K562 (cell line): ENCODE results near the gene DDX50. TPM values are rescaled to one million over a fixed set of nuclear protein-coding genes. Genes with fewer than 3 reads are reported as not detected.
A peak's percentile ranks its signal among the peaks of the same experiment; 100 is the strongest.

Experiments used
- ATAC-seq: fragments of 200-7000 bp; cut with Tn5 transposase; 3 replicates; pipeline ENCODE4 v1.9.1; 2020; ENCODE audit warnings: moderate library complexity
- BruUV-seq: library from RNA; stranded (reverse); fragments of 400-500 nt; replicated peaks from 2 replicates; lab custom pipeline; 2021; lab: Mats Ljungman, UMichigan
- CTCF ChIA-PET: fragments of 300-600 bp; formaldehyde crosslinking; extraction: SDS; loops from one replicate; lab custom pipeline; 2021; ENCODE audit warnings: low intra/inter-chr PET ratio; lab: Yijun Ruan, JAX
- POLR2A ChIA-PET: fragments of 300-600, 350-650 bp; sonication (Branson Sonifier 250); formaldehyde crosslinking; extraction: SDS; loops from one replicate; lab custom pipeline; 2021; ENCODE audit warnings: antibody characterized with exemption, inconsistent platforms; lab: Yijun Ruan, JAX
- DNase-seq, 4 experiments: peaks; one replicate each; pipeline versions ENCODE4 v3.0.0 to v3.0.0-alpha.2; 2011 to 2018; ENCODE audit warnings: low spot score in 3 of 4, mixed read lengths in 3 of 4; ENCODE audit errors: extremely low read depth in 1 of 4
- FAIRE-seq: peaks from 2 replicates; lab custom pipeline; 2011; peaks lifted over from hg19 to GRCh38; lab: Jason Lieb, UNC
- H2AFZ ChIP-seq: 2 replicates; pipeline ENCODE4 v1.6.0; 2011; ENCODE audit warnings: low read depth, low read length, control low read depth, inconsistent platforms
- H3K27ac ChIP-seq: fragments of 200-600 bp; 3 replicates; pipeline ENCODE4 v1.8.0; 2011; ENCODE audit warnings: low read depth, mild to moderate bottlenecking, control low read depth, inconsistent platforms, low read length, moderate library complexity, mixed read lengths; ENCODE audit errors: extremely low read depth
- H3K27me3 ChIP-seq, 2 experiments: fragments of 300-600 bp in 1 of 2; 2 replicates in 1 of 2; 3 replicates in 1 of 2; pipeline versions ENCODE4 v1.6.0 to v1.8.0; 2011; ENCODE audit warnings: inconsistent platforms in 2 of 2, low read length in 2 of 2, mild to moderate bottlenecking in 1 of 2, mixed read lengths in 1 of 2, moderate library complexity in 1 of 2; ENCODE audit not compliant: control insufficient read depth in 2 of 2, insufficient read depth in 2 of 2
- H3K36me3 ChIP-seq: fragments of 300-600 bp; 3 replicates; pipeline ENCODE4 v1.8.0; 2011; ENCODE audit warnings: mild to moderate bottlenecking, low read length, inconsistent platforms; ENCODE audit not compliant: control insufficient read depth, insufficient read depth
- H3K4me1 ChIP-seq, 2 experiments: fragments of 200-600 bp in 1 of 2; replicated peaks in 1 of 2; 2 replicates in 1 of 2; 3 replicates in 1 of 2; pipeline versions ENCODE4 v1.5.1 to v1.8.0; 2011; ENCODE audit warnings: inconsistent platforms in 2 of 2, low read length in 2 of 2, mild to moderate bottlenecking in 1 of 2, mixed read lengths in 1 of 2, moderate library complexity in 1 of 2; ENCODE audit not compliant: control insufficient read depth in 2 of 2, insufficient read depth in 2 of 2
- H3K4me2 ChIP-seq: 2 replicates; pipeline ENCODE4 v1.6.1; 2011; ENCODE audit warnings: low read length, control low read depth, inconsistent platforms, mixed read lengths; ENCODE audit not compliant: insufficient read depth
- H3K4me3 ChIP-seq: fragments of 200-600 bp; sonication (generic), shearing (Covaris generic); 2 replicates; pipeline ENCODE4 v1.5.1; 2016; ENCODE audit warnings: control low read depth, inconsistent platforms
- H3K79me2 ChIP-seq: fragments of 200-600 bp; 3 replicates; pipeline ENCODE4 v1.8.0; 2011; ENCODE audit warnings: low read length, inconsistent platforms; ENCODE audit not compliant: control insufficient read depth, insufficient read depth
- H3K9ac ChIP-seq, 2 experiments: 2 replicates each; pipeline versions ENCODE4 v1.6.0 to v1.6.1; 2011; ENCODE audit warnings: low read depth in 2 of 2, low read length in 2 of 2, control low read depth in 1 of 2, inconsistent platforms in 1 of 2, mild to moderate bottlenecking in 1 of 2, mixed read lengths in 1 of 2; ENCODE audit not compliant: insufficient read depth in 1 of 2
- H3K9me1 ChIP-seq: one replicate; pipeline ENCODE4 v1.6.0; 2011; ENCODE audit warnings: inconsistent platforms, mild to moderate bottlenecking, low read length, moderate library complexity; ENCODE audit not compliant: control insufficient read depth, insufficient read depth
- H3K9me3 ChIP-seq: replicated peaks from 2 replicates; pipeline ENCODE4 v1.5.1; 2011; ENCODE audit warnings: low read depth, low read length, inconsistent platforms; ENCODE audit not compliant: control insufficient read depth, insufficient read depth
- H4K20me1 ChIP-seq: replicated peaks from 2 replicates; pipeline ENCODE4 v1.6.1; 2011; ENCODE audit warnings: low read length, inconsistent platforms, mixed read lengths; ENCODE audit not compliant: control insufficient read depth, insufficient read depth
- ARID2 ChIP-seq: fragments of 450-650 bp; IDR thresholded peaks from 2 replicates; pipeline ENCODE4 v1.6.1; 2017; ENCODE audit warnings: antibody characterized with exemption, mild to moderate bottlenecking
- CEBPB ChIP-seq: fragments of 450-650 bp; IDR thresholded peaks from 2 replicates; pipeline ENCODE4 v1.6.1; 2016; ENCODE audit warnings: missing genetic modification characterization, missing compliant biosample characterization
- CEBPG ChIP-seq, 3 experiments: fragments of 200-800 bp in 1 of 3; sonication (Bioruptor generic) in 1 of 3; sonication (generic) in 1 of 3; formaldehyde crosslinking in 1 of 3; IDR thresholded peaks in 2 of 3; conservative IDR thresholded peaks in 1 of 3; 2 replicates each; pipeline versions ENCODE4 v1.6.1 to v1.8.0; 2016 to 2022; ENCODE audit warnings: missing compliant biosample characterization in 2 of 3, missing genetic modification characterization in 2 of 3, mild to moderate bottlenecking in 1 of 3, missing genetic modification reagents in 1 of 3
- COPS2 ChIP-seq: fragments of 450-650 bp; conservative IDR thresholded peaks from 2 replicates; pipeline ENCODE4 v1.6.1; 2016; ENCODE audit warnings: mild to moderate bottlenecking, moderate library complexity
- CREM ChIP-seq: IDR thresholded peaks from 2 replicates; pipeline ENCODE4 v1.6.1; 2014; ENCODE audit warnings: antibody characterized with exemption, low read depth
- L3MBTL2 ChIP-seq: fragments of 450-650 bp; IDR thresholded peaks from 2 replicates; pipeline ENCODE4 v1.6.1; 2016; ENCODE audit warnings: mild to moderate bottlenecking, moderate library complexity
- NFATC3 ChIP-seq: fragments of 450-650 bp; IDR thresholded peaks from 2 replicates; pipeline ENCODE4 v1.6.1; 2017; ENCODE audit warnings: mild to moderate bottlenecking
- POLR2H ChIP-seq: IDR thresholded peaks from 2 replicates; pipeline ENCODE4 v1.6.1; 2016; ENCODE audit warnings: missing genetic modification characterization, low read depth, mild to moderate bottlenecking, control low read depth, missing compliant biosample characterization, moderate library complexity
- RAD21 ChIP-seq, 2 experiments: fragments of 250-450 bp in 1 of 2; fragments of 450-650 bp in 1 of 2; sonication (Bioruptor Pico) in 1 of 2; formaldehyde crosslinking in 1 of 2; IDR thresholded peaks in 1 of 2; conservative IDR thresholded peaks in 1 of 2; 2 replicates each; pipeline versions ENCODE4 v1.4.0 to v1.8.0; 2020 to 2022; ENCODE audit warnings: mild to moderate bottlenecking in 2 of 2, moderate library complexity in 1 of 2
- SMC3 ChIP-seq: conservative IDR thresholded peaks from 2 replicates; pipeline ENCODE4 v1.6.1; 2011; ENCODE audit warnings: low read depth, low read length, improper control_type of control experiment; ENCODE audit not compliant: insufficient read depth
- SOX6 ChIP-seq: fragments of 450-650 bp; IDR thresholded peaks from 2 replicates; pipeline ENCODE4 v1.6.1; 2014; ENCODE audit warnings: mild to moderate bottlenecking
- STAG1 ChIP-seq: sonication (generic); formaldehyde crosslinking; IDR thresholded peaks from 2 replicates; pipeline ENCODE4 v1.5.0; 2020; ENCODE audit warnings: missing genetic modification reagents, borderline replicate concordance
- ZNF384 ChIP-seq: IDR thresholded peaks from 2 replicates; pipeline ENCODE4 v1.6.1; 2012; ENCODE audit warnings: low read depth, low read length, improper control_type of control experiment
- WGBS: fragments of 100-300 bp; shearing (Covaris generic); methylation state at CpG from one replicate; pipeline ENCODE4 v1.1.6; 2016; ENCODE audit warnings: low coverage, mixed read lengths; ENCODE audit not compliant: insufficient coverage; ENCODE audit errors: missing lambda C conversion rate; 5-methylcytosine and 5-hydroxymethylcytosine counted together
- in situ Hi-C: fragments of 300-500 bp; cut with MboI; formaldehyde crosslinking; loops from 4 replicates; pipeline ENCODE4 v1.15.0; 2018; ENCODE audit warnings: inconsistent platforms, mixed read lengths
- intact Hi-C: fragments of 100-400 bp; cut with micrococcal nuclease; formaldehyde crosslinking; loops from 2 replicates; pipeline ENCODE4 v1.14.2; 2022
- polyA plus RNA-seq, 8 experiments: library from polyadenylated mRNA; depleted of rRNA in 4 of 8; stranded (reverse) in 5 of 8; unstranded in 3 of 8; fragments of >200 nt; fragmentation: Nextera tagmentation in 2 of 8; fragmentation: Illumina TruSeq in 1 of 8; extraction: Ambion mirVana in 2 of 8; extraction: Trizol in 1 of 8; gene quantifications; 2 replicates each; pipeline versions ENCODE4 v1.2.1 to v1.2.3, GENCODE V29; 2011 to 2014; ENCODE audit warnings: inconsistent platforms in 1 of 8, missing spikeins in 1 of 8
- total RNA-seq, 7 experiments: library from RNA; depleted of rRNA in 6 of 7; stranded (reverse); fragments of >200 nt in 6 of 7; fragmentation: Illumina TruSeq in 2 of 7; extraction: Trizol in 2 of 7; gene quantifications; 2 replicates each; pipeline versions ENCODE4 v1.2.1 to v1.2.3, GENCODE V29; 2011 to 2021; ENCODE audit warnings: low replicate concordance in 1 of 7
- TF ChIP-seq, protein P1 (sequence below): fragments of 450-650 bp; formaldehyde crosslinking; IDR thresholded peaks from 2 replicates; pipeline ENCODE4 v1.4.0; 2020; ENCODE audit warnings: mild to moderate bottlenecking, moderate library complexity
- TF ChIP-seq, protein P2 (sequence below): sonication (generic); formaldehyde crosslinking; IDR thresholded peaks from 2 replicates; pipeline ENCODE4 v1.8.0; 2022; ENCODE audit warnings: missing genetic modification reagents, mild to moderate bottlenecking, moderate library complexity, borderline replicate concordance

DDX50 gene
- total and polyA plus RNA-seq, 9 of the 15 experiments (the other 6 are each of a cell fraction or from before 2014, with no cell fraction given): 36.7 to 86.8 (median 57.4) TPM

DNA sequence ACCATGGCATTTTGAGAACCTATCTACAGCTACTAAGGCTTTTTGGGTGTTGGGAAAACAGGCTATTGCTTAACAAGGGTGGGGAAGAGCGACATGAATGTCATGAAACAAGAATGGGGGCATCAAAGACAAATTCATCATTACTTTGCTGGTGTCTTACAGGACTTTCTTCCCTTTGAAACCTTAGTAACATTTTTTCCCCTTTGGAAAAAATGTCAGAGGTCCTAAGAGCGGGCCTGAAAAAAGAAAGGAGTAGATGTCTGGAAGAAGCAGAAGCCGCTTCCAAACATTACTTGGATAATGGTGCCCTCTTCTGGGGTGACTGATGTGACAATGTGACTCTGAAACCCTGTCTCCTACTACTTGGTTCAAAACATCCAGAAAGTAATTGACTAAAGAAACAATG, 3.8 kb upstream of the DDX50 start:
- in situ Hi-C loops: loop anchor here (10.0 kb wide), 1 partner anchor 683 kb away; no protein-coding TSS in a partner anchor
- peak overlapping the region; percentile 71 for H2AFZ ChIP-seq
- TF ChIP-seq SOX6: peak; percentile 13; the same call in 1 of the 2 replicates
- no peak for TF ChIP-seq COPS2
- peak; percentile 91 to 94 for TF ChIP-seq RAD21 (CRISPR knock-in tag; conservative IDR thresholded peaks at IDR 0.05 in 1 of 2, IDR thresholded peaks at IDR 0.05 in 1 of 2)
- 0 out of 2 replicates have a peak, but pooled peaks have one; percentile 55 for TF ChIP-seq NFATC3
- TF ChIP-seq, protein P1, sequence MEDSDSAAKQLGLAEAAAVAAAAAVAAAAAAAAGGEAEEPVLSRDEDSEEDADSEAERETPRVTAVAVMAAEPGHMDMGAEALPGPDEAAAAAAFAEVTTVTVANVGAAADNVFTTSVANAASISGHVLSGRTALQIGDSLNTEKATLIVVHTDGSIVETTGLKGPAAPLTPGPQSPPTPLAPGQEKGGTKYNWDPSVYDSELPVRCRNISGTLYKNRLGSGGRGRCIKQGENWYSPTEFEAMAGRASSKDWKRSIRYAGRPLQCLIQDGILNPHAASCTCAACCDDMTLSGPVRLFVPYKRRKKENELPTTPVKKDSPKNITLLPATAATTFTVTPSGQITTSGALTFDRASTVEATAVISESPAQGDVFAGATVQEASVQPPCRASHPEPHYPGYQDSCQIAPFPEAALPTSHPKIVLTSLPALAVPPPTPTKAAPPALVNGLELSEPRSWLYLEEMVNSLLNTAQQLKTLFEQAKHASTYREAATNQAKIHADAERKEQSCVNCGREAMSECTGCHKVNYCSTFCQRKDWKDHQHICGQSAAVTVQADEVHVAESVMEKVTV (CRISPR knock-in tag): peak; percentile 84
- TF ChIP-seq CEBPB: peak; percentile 67; the same call in 1 of the 2 replicates
- 0 out of 2 replicates have a peak, but pooled peaks have one; percentile 32 for TF ChIP-seq CREM
- 0 out of 2 replicates have a peak, but pooled peaks have one; percentile 36 for TF ChIP-seq ZNF384
- TF ChIP-seq SMC3: peak; percentile 57
- TF ChIP-seq POLR2H (tag): no peak
- peak; percentile 48; the same call in 1 of the 2 replicates for TF ChIP-seq STAG1
- TF ChIP-seq, protein P2, sequence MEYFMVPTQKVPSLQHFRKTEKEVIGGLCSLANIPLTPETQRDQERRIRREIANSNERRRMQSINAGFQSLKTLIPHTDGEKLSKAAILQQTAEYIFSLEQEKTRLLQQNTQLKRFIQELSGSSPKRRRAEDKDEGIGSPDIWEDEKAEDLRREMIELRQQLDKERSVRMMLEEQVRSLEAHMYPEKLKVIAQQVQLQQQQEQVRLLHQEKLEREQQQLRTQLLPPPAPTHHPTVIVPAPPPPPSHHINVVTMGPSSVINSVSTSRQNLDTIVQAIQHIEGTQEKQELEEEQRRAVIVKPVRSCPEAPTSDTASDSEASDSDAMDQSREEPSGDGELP (CRISPR knock-in tag): no peak
- TF ChIP-seq ARID2: peak; percentile 52; the same call in 1 of the 2 replicates
- no peak for TF ChIP-seq CEBPG (CRISPR knock-in tag; IDR thresholded peaks at IDR 0.05)
- peak in 1 of 2 experiments; percentile 43; a peak in 1 of 4 replicates for TF ChIP-seq CEBPG (tag; conservative IDR thresholded peaks at IDR 0.05 in 1 of 2, IDR thresholded peaks at IDR 0.05 in 1 of 2)
- peak; percentile 39; the same call in 1 of the 2 replicates for TF ChIP-seq L3MBTL2

More for the DNA sequence above, 3.8 kb upstream of the DDX50 start:
- peaks cover 13% of the 10 kb centered on the region for H3K79me2 ChIP-seq
- H3K9me1 ChIP-seq: no peaks in the 10 kb centered on the region
- H3K4me2 ChIP-seq: no peak overlapping the region
- H3K4me3 ChIP-seq: no peak overlapping the region
- no peak overlapping the region for H3K27ac ChIP-seq
- H3K36me3 ChIP-seq: 0 out of 3 replicates have a peak, but pooled peaks cover 2% of the 10 kb centered on the region
- ChIA-PET CTCF (interaction anchor here (0.6 to 3.7 kb wide), 6 partner anchors 98 to 1098 kb away, joined by 3 to 39 read pairs (median 3); no protein-coding TSS in a partner anchor), POLR2A (interaction anchor here (0.7 kb wide), 1 partner anchor 220 kb away, joined by 4 read pairs; no protein-coding TSS in a partner anchor)
- intact Hi-C loops: loop anchor here (2.0 to 10.0 kb wide), 6 partner anchors 65 to 1110 kb away; no protein-coding TSS in a partner anchor
- BruUV-seq: no TSS peak
- H3K27me3 ChIP-seq: no peaks in the 10 kb centered on the region
- DNase-seq (peak; percentile 31 to 85 (median 52)), ATAC-seq (peak; percentile 45), FAIRE-seq (peak; percentile 84)
- H4K20me1 ChIP-seq: no peaks in the 10 kb centered on the region
- H3K4me1 ChIP-seq: peaks cover 8 to 10% of the 10 kb centered on the region in 2 experiments; a peak in 4 of 5 replicates
- H3K9me3 ChIP-seq: no peaks in the 10 kb centered on the region
- WGBS: 35% methylated on average over 3 of the region's 3 CpGs
- no peak overlapping the region for H3K9ac ChIP-seq
